IPS-20b (cell line): Measurements from ENCODE around the gene LBX2.
A peak's percentile ranks its signal among the peaks of the same experiment; 100 is the strongest.
"Not testable (repeated sequence)": the region's sequence is repeated elsewhere in the genome, so short reads cannot be mapped to it uniquely, and the experiment has no call there.

ENCODE experiments used
- H3K27ac ChIP-seq: one replicate; pipeline ENCODE4 v1.5.1; 2013; ENCODE audit warnings: low read length
- H3K27me3 ChIP-seq: 2 replicates; pipeline ENCODE4 v1.6.1; 2013; ENCODE audit warnings: mild to moderate bottlenecking, low read length, inconsistent platforms; ENCODE audit not compliant: insufficient read depth
- H3K36me3 ChIP-seq: 2 replicates; pipeline ENCODE4 v1.6.1; 2013; ENCODE audit warnings: low read depth, mild to moderate bottlenecking, inconsistent platforms, low read length, moderate library complexity; ENCODE audit not compliant: insufficient read depth
- H3K4me1 ChIP-seq: 2 replicates; pipeline ENCODE4 v1.6.1; 2013; ENCODE audit warnings: mild to moderate bottlenecking, control low read depth, inconsistent platforms, low read length, moderate library complexity; ENCODE audit not compliant: insufficient read depth
- H3K4me3 ChIP-seq: 2 replicates; pipeline ENCODE4 v1.5.1; 2013; ENCODE audit warnings: mild to moderate bottlenecking, low read length, inconsistent platforms
- H3K9ac ChIP-seq: 2 replicates; pipeline ENCODE4 v1.6.1; 2013; ENCODE audit warnings: low read depth, mild to moderate bottlenecking, inconsistent platforms, low read length, moderate library complexity
- H3K9me3 ChIP-seq: 2 replicates; pipeline ENCODE4 v1.6.1; 2013; ENCODE audit warnings: mild to moderate bottlenecking, low read depth, low read length, inconsistent platforms; ENCODE audit not compliant: insufficient read depth

The LBX2 gene

GRCh38 chr2:74471332-74472065 lies 27.9 kb downstream of the LBX2 start:
- Histone ChIP-seq H3K27ac (no peak overlapping the region), H3K27me3 (no peaks in the 10 kb centered on the region), H3K9ac (peak overlapping the region; percentile 88; the same call in 1 of the 2 replicates), H3K4me1 (no peaks in the 10 kb centered on the region; the same call in 1 of the 2 replicates), H3K36me3 (peaks cover 18% of the 10 kb centered on the region), H3K4me3 (peak overlapping the region; percentile 97), H3K9me3 (no peaks in the 10 kb centered on the region)

- peaks cover 17% of the 10 kb centered on the region for H3K36me3 ChIP-seq
- H3K4me1 ChIP-seq, H3K4me3 ChIP-seq, H3K9ac ChIP-seq, H3K27me3 ChIP-seq, H3K9me3 ChIP-seq, H3K27ac ChIP-seq: not testable (repeated sequence)
Measured at GRCh38 chr2:74470742-74471141, 28.7 kb downstream of the LBX2 start.

GRCh38 chr2:74464406-74464805 lies 35.0 kb downstream of the LBX2 start:
- H3K27ac ChIP-seq: no peak overlapping the region
- no peaks in the 10 kb centered on the region for H3K27me3 ChIP-seq
- no peaks in the 10 kb centered on the region for H3K9me3 ChIP-seq
- H3K4me1 ChIP-seq: no peaks in the 10 kb centered on the region; the same call in 1 of the 2 replicates
- peak overlapping the region; percentile 87 for H3K9ac ChIP-seq
- peak overlapping the region; percentile 89 for H3K4me3 ChIP-seq
- peaks cover 18% of the 10 kb centered on the region for H3K36me3 ChIP-seq

- peaks cover 18% of the 10 kb centered on the region for H3K36me3 ChIP-seq
- no peak overlapping the region for H3K27ac ChIP-seq
- no peaks in the 10 kb centered on the region for H3K9me3 ChIP-seq
- no peaks in the 10 kb centered on the region for H3K27me3 ChIP-seq
- no peak overlapping the region for H3K4me3 ChIP-seq
- H3K9ac ChIP-seq: no peak overlapping the region
- no peaks in the 10 kb centered on the region; the same call in 1 of the 2 replicates for H3K4me1 ChIP-seq
Measured at GRCh38 chr2:74462786-74463105, 36.7 kb downstream of the LBX2 start.

GRCh38 chr2:74462054-74462785 lies 37.2 kb downstream of the LBX2 start:
- no peak overlapping the region for H3K27ac ChIP-seq
- no peak overlapping the region for H3K9ac ChIP-seq
- H3K27me3 ChIP-seq: no peaks in the 10 kb centered on the region
- H3K36me3 ChIP-seq: peaks cover 18% of the 10 kb centered on the region
- H3K9me3 ChIP-seq: no peaks in the 10 kb centered on the region
- no peak overlapping the region for H3K4me3 ChIP-seq
- no peaks in the 10 kb centered on the region; the same call in 1 of the 2 replicates for H3K4me1 ChIP-seq

GRCh38 chr2:74461187-74462053 lies 38.0 kb downstream of the LBX2 start:
- Histone ChIP-seq H3K9ac (no peak overlapping the region), H3K27me3 (no peaks in the 10 kb centered on the region), H3K9me3 (no peaks in the 10 kb centered on the region), H3K4me1 (peaks cover 3% of the 10 kb centered on the region), H3K27ac (no peak overlapping the region), H3K36me3 (peaks cover 18% of the 10 kb centered on the region), H3K4me3 (no peak overlapping the region)

GRCh38 chr2:74460187-74460586 lies 39.2 kb downstream of the LBX2 start:
- not testable (repeated sequence) for H3K9ac ChIP-seq, H3K27me3 ChIP-seq, H3K4me3 ChIP-seq, H3K27ac ChIP-seq, H3K9me3 ChIP-seq, H3K4me1 ChIP-seq
- H3K36me3 ChIP-seq: peaks cover 18% of the 10 kb centered on the region

GRCh38 chr2:74459503-74460118 lies 39.8 kb downstream of the LBX2 start:
- H3K36me3 ChIP-seq: peaks cover 18% of the 10 kb centered on the region
- not testable (repeated sequence) for H3K9ac ChIP-seq

GRCh38 chr2:74458938-74459363 lies 40.5 kb downstream of the LBX2 start:
- H3K27ac ChIP-seq: no peak overlapping the region
- H3K4me3 ChIP-seq: peak overlapping the region; percentile 95

More at GRCh38 chr2:74459503-74460118, 39.8 kb downstream of the LBX2 start:
- not testable (repeated sequence) for H3K27me3 ChIP-seq, H3K27ac ChIP-seq, H3K4me1 ChIP-seq, H3K9me3 ChIP-seq
- H3K4me3 ChIP-seq: peak overlapping the region; percentile 95; the same call in 1 of the 2 replicates

GRCh38 chr2:74458132-74458937 lies 41.1 kb downstream of the LBX2 start, which contains the start of gene WBP1:
Gene WBP1 (plus strand): TSS chr2:74458438. CDS start chr2:74458603, 165 bp downstream.
- no peaks in the 10 kb centered on the region for H3K27me3 ChIP-seq
- H3K27ac ChIP-seq: peak within 1 kb of the TSS; percentile 97
- H3K9ac ChIP-seq: peak within 1 kb of the TSS; percentile 97
- H3K4me3 ChIP-seq: peak within 1 kb of the TSS; percentile 95
- H3K9me3 ChIP-seq: no peaks in the 10 kb centered on the region
- H3K36me3 ChIP-seq: peaks cover 17% of the 10 kb centered on the region
- H3K4me1 ChIP-seq: peaks cover 10% of the 10 kb centered on the region

More at GRCh38 chr2:74458938-74459363, 40.5 kb downstream of the LBX2 start:
- H3K36me3 ChIP-seq: peaks cover 18% of the 10 kb centered on the region
- no peaks in the 10 kb centered on the region for H3K9me3 ChIP-seq
- peak overlapping the region; percentile 96 for H3K9ac ChIP-seq
- H3K4me1 ChIP-seq: peaks cover 10% of the 10 kb centered on the region
- no peaks in the 10 kb centered on the region for H3K27me3 ChIP-seq
